HG03575 (cell line): Measurements from ENCODE around the gene CTNNA3.

Source experiments
- ATAC-seq: cut with Tn5 transposase; IDR thresholded peaks from one replicate; pipeline ENCODE4 v1.9.1; 2021; ENCODE audit not compliant: unreplicated experiment, insufficient number of reproducible peaks, low FRiP score; ENCODE audit errors: extremely low read depth

CTNNA3 gene

DNA sequence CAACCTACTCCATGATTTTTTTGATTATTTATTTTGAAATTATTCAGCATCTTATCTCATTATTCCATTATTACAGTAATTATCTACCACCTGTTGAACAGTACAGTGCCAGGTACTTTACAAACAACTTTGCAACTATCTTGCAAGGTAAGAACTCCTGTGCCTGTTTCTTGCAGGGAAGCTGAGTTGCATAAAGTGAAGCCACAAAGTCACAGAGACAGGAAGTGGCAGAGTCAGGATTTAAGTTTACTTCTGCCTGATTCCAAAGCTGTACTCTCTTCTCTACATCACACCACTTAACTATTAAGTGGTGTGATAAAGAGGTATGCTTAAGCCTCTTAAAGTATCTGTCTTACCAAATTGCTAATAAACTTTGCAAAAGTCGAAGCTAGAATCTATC is 690.0 kb downstream of the CTNNA3 start:
- ATAC-seq: no peak

DNA sequence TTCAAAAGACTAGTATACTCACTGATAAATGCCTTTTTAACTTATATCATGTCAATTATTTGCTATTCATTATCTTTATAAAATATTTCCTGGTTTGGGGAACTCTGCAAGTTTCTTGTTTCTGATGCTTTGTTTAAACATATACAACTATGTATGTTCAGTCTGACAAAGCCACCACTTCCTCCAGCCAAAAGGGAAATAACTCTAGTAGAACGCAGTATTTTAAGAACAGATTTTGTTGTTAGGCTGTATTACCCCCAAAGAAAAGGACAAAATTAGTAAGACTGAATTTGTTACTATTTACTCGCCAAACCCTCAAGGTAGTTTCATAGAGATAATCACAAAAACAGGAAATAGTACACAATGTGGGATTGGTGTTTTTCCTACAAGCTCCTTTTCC is 691.3 kb downstream of the CTNNA3 start:
- ATAC-seq: no peak

DNA sequence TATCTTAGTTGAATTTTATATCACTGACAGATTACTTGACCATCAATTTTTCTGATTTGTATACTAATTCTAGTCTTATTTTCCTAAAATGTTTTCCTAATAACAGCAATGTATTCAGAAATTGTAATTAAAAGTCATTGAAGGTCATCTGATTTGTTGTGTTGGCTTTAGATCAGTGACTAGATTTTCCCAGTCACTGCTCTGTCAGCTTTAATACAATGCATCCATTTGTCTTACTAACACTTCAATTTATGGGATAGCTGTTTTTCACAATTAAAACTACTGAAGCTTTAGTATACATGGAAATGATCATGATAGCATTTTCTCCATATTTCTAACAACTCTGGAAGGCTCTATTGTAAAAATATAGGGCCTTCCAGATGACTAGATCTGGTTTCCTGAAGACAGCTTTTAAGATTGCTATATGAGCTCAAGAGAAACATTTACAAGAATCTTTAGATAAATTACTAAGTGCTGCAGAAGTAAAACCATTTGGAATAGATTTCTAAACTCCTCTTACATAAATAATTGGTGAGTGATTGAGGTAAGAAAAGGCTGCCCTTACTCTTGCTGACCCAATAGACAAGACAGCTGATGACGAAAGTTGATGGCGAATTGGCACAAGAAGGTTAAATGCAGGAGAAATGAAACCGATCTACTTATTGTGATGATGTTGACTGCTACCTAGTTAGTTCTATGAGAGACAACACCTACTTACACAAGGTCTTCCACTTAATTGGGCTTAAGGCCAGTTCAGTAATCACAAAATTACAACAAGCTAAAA is 696.0 kb downstream of the CTNNA3 start:
- ATAC-seq: no peak

DNA sequence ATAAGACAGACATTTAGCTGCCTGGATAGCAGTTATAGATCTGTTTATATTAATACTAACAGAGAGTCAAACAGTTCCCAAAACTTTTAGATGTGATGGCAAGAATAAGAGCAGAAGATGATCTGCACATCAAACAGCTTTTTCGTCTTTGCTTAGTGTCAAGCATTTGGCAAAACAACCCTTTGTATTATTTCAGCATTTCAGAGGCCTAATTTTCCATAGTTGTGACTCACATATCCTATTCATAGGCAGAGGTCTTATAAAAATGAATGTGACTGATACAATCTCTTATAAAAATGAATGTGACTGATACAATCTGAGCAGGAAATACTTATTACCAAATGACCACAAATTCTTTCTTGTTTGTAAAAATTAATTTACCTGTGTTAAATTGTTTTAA is 699.0 kb downstream of the CTNNA3 start:
- ATAC-seq: no peak

DNA sequence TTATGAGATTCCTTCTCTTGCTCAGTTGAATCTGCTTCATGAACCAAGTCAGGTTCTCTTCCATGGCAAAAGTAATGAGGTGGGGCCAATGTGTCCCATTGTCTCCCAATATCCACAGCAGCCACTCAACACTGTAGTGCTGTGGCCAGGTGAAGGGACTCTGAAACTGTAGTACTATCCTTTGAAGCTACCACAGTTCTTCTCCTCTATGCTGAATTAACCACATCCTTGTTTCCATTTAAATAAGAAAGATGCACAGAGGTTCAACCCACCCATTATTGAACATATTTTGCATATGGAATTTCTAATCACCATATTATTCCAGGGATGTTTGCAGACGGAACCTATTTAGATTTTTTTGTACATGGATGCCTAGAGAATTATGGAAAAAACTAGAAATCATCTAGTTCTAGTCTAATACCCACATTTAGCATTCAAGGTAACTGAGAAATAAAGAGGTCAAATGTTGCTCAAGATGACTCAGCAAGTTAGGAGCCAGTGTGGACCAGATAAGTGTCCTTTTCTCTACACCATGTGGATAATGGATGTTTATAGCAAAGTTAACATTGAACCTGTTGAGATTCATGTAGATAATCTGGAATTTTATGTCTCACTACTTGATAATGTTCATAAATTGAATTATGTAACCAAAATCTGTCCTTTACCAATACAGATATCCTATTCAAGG is 705.7 kb downstream of the CTNNA3 start:
- no peak for ATAC-seq

DNA sequence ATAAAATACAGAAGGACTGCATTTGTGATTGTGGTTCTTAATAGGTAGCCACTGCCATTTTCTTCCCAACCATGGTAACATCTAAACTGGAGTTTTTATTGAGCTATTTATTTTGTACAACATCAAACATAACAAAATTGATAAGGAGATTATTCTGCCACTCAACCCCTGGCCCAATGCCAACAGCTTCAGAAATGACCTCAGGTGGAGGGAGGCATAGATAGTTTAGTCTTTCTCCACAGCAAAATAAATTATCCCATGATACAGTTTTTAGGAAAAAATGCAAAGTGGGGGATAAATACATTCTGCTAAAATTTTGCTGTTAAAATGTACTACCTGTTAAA is 712.5 kb downstream of the CTNNA3 start:
- no peak for ATAC-seq

DNA sequence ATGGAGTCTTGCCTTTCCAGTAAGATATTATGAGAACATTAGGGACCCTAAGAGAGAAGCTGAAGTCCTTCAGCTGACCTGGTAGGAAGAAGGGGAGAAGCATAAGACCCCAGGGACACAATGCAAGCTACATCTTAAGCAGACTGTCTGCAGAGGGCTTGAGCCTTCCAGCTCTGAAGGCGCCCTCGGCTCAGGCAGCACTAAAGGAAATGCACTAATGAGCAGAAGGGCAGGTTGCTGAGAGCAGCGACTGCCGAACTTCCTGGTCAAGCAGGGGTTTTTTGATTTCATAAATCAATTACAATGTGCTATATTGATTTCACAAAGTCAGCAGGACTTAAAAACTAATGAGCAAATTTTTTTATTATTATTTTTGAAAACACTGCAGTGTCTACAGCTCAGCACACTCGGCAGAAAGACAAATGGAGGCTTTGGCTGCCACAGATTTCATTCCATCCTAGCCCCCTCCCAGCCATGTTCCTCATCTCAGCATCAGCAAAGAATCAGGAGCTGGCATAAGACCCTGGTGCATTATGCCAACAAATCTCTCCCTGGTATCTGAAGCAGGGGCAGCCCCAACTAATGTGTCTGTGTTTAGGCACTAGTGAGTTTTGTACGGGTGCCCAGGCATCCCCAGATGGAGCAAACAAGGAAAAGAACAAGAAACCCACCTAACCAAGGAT is 713.1 kb downstream of the CTNNA3 start:
- ATAC-seq: no peak

DNA sequence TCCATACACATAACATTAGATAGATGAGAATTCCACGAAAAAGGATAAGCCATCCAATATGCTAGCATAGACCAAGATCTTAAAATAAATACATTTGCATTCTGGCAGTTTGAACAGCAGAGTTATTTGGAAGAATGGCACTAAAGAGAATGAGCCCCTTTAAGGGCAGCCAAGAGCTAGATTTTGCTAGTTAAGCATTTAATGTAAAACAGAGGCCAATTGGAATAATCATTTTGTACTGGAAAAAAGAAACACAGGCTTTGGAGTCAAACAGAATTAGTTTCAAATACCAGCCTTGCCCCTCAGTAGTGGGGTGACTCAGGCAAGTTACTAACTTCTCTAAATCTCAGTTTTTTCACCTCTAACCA is 714.0 kb downstream of the CTNNA3 start:
- no peak for ATAC-seq

DNA sequence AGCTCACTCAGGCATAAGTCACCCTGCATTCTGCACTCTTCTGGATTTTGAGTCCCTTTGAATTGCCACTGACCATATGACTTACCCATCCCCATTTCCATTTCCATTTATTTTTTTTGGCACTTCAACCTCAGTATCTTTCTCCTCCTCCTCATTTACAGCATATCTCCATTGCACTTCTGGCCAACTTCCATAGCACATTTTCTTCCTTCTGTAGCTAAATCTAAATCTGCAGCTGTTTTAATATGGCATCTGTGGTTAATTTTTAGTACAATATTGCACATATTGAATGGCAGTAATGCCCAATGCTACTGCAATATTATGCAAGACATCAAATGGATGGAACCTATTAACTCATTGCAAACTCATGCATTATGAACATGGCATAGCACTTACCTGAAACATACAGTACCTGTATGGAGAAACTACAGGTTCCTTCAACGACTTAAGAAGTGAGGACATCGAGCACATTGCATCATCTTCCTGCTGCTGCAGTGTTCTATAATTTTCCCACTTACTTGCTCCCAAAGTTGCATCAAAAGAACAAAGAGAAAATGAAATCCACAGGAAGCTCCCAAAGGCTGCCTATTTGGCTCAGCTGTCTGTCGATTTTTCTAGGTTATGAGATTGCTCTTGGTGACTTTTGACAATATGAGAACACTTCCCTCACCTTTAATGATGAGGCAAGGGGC is 714.5 kb downstream of the CTNNA3 start:
- ATAC-seq: no peak

DNA sequence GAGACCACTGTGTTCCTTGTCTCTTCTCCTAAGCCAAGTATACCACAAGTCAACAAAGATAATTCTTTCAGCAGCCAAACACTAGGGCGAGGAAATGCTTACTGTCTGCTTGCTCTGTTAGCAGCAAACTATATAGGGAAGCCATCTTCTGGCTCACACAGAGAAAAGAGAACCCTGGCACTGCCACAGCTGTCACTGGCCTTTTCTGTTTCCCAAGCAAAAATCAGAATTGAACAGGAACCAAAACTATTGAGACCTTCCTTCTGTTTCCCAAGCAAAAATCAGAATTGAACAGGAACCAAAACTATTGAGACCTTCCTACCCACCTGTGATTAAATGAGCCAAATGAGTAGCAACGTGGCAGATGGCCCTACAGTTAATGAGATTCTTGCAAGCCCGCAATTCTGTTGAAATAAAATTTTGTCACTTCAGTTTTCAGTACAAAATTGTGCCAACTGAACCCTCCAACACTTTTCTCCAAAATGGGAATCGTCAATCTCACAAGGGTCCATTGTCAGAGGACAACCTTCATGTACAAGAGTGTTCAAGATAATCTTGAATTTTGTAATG is 715.7 kb downstream of the CTNNA3 start:
- no peak for ATAC-seq

DNA sequence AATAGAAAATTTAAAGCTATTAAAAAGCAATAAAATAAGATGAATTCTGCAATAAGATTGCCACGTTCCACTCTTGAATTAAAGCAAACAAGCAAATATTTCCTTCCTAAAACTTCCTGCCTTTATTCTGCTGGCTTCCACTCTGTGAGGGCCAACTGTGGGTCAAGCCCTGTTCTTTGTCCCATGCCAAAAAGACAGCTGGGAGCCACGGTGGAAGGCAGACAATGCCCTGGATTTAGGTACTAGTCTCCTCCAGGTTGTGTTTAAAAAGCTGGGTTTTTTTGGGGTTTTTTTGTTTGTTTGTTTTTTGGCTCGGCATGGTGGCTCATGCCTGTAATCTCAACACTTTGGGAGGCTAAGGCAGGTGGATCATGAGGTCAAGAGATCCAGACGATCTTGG is 731.0 kb downstream of the CTNNA3 start:
- ATAC-seq: no peak

DNA sequence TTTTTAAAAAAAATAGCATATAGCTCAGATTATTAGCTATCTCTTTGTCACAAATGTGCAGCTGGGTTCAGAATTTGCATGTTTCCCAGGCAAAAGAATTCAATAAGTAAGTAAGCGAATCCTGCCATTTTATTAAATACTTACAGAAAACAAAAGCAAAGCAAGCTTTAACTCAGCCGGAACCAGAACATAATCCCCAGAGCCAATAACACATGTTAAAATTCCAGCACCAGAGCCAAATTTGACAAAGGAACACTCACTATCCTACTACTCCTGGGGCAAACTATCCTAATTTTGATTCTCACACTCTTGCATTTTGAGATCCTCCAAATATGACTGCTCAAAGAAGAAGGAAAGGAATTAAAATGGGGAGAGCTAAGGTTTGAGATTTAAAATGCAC is 737.5 kb downstream of the CTNNA3 start:
- no peak for ATAC-seq

DNA sequence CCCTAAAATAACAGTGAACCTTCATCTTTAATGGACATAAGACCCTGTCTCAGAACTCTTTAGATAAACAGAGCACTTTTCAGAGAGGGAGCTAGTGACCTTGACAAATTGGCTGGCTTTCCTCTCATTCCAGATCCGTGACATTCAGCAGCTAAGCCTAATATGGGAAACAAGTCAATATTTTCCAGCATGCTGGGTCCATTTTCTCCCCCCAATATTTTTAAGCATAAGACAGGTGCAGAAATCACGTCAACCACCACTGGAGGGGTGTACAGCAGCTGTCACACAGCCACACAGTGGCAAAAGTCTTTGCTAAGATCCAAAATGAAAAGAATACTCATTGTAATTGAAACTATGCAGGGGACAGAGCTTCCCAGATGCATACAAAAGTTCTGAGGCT is 744.1 kb downstream of the CTNNA3 start:
- ATAC-seq: no peak

DNA sequence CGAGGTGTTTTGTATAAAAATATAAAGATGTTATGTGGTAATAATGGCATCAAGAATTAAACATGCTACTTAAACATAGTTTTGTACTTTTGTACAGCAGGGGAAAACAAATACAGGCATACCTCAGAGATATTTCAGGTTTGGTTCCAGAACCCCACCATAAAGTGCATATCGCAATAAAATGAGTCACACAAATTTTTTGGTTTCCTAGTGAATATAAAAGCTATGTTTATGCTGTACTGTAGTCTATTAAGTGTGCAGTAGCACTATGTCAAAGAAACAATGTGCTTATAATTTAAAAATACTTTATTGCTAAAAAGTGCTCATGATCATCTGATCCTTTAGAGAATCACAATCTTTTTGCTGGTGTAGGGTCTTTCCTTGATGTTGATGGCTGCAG is 752.4 kb downstream of the CTNNA3 start:
- no peak for ATAC-seq

DNA sequence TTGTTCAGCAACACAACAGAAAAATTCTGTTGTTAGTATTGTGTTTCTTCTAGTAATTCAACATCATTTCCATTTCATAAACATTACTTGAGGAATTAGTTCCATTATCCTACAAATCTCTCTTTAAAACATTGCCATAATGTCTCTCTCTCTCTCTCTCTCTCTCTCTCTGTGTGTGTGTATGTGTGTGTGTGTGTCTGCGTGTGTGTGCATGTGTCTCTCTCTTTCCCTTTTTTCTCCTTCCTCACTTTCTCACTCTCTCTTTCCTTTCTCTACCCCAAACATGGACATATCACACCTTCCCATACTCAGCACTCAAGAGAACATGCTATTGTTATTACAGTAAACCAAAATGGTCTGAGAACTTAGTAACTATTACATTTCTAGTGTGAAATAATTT is 753.6 kb downstream of the CTNNA3 start:
- no peak for ATAC-seq

DNA sequence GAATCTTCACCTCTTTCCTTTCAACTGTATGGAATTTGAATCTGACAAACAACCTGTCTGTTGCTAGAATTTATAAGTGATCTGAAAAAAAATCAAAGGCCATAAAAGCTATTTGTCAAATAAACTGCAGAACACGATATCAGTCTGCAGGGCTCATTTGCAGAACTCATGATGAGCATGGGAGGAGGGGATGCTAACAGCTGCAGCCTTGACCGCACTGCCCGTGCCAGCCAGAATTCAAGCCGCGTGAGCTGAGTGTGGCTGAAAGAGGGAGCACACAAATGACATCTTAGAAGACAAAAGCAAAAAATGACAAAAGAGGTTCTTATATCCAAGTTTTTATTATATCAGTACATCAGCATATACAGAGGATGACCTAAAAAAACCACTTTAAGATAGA is 754.5 kb downstream of the CTNNA3 start:
- ATAC-seq: no peak

DNA sequence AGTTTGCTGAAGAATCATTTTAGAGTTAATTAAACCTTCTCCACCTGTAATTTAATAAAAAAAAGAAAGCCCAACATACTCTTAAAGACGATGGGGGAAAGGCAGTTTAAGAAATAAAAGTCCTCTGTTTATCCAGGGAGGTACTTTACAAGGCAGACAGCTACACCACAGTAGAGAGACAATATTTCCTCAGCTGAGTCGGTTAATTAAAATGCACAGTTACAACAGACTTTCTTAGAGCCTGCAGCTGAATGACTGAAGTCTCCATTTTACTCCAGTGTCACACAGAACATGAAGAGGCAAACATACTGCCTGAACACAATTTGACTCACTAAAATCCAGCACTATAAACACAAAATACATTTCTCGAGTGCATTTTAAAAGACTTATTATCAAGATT is 755.0 kb downstream of the CTNNA3 start:
- ATAC-seq: no peak

DNA sequence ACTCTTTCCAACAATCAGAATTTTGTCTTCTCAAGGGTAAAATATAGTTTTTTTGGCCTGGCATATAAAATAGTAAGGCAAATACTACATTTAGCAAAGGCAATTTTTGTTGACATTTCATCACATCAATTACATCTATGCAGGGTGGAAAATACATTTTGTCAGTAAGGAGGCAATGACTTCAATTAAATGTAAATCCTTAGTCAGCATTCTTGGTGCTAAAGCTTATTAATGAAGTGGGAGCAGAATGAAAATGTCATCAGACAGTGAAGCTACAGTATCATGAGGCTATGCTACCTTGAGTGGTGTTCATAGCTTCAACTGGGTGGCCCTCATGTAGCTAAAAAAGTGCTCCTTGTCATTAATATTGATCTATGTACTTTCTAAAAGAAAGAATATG is 761.3 kb downstream of the CTNNA3 start:
- ATAC-seq: no peak

DNA sequence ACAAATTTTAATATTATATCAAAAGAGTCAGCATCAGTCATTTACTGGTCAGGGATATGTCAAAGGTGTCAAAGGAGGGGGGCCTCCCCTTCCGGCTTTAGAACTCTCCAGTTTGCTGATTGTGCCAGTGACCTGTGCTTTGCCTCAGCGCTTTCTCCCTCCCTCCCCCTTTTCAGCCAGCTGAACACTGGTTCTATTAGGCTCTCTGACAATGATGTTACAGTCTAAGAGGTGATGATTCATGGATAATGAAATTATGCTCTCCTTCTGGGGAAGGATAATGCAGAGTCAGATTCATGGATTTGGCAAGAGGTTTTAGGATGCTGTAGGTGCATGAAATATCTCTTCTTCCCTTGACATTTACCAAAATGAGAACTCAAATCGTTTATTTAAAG is 764.0 kb downstream of the CTNNA3 start:
- ATAC-seq: no peak
